ENCODE data around the gene ZNF469. TPM values are rescaled to one million over a fixed set of nuclear protein-coding genes. Genes with fewer than 3 reads are reported as not detected.

ZNF469 gene
- total RNA-seq, 1 experiment from 2014 or later, result 0.28 TPM

DNA sequence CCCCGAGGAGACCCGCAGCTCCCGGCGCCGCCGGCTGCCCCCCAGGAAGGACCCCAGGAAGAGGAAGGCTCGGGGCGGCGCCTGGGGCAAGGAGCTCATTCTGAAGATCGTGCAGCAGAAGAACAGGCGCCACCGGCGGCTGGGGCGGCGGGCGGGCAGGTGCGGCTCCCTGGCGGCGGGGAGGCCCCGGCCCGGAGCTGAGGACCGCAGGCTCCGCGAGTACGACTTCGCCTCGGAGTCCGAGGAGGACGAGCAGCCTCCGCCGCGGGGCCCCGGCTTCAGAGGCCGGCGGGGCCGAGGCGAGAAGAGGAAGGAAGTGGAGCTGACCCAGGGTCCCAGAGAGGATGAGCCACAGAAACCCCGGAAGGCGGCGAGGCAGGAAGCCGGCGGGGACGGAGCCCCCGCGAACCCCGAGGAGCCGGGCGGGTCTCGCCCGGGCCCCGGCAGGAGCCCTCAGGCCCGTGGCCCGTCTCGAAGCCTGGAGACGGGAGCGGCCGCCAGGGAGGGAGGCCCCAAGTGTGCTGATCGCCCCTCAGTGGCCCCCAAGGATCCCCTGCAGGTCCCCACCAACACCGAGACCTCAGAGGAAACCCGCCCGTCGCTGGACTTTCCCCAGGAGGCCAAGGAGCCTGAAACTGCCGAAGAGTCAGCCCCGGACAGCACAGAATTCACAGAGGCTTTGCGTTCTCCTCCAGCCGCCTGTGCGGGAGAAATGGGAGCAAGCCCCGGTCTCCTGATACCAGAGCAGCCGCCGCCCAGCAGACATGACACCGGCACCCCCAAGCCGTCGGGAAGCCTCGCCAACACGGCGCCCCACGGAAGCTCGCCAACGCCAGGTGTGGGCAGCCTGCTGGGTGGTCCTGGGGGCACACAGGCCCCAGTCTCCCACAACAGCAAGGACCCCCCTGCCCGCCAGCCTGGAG is 48.0 kb downstream of the ZNF469 start:
- peak; percentile 72 for DNase-seq
- Histone ChIP-seq H3K4me3 (ENCODE audit: insufficient read depth, low read depth, low read length) (no peak overlapping the region), H3K36me3 (replicated peaks; ENCODE audit: control insufficient read depth, insufficient read depth, low read length) (no peaks in the 10 kb centered on the region), H3K27me3 (ENCODE audit: control insufficient read depth, insufficient read depth, low read length) (no peaks in the 10 kb centered on the region)

DNA sequence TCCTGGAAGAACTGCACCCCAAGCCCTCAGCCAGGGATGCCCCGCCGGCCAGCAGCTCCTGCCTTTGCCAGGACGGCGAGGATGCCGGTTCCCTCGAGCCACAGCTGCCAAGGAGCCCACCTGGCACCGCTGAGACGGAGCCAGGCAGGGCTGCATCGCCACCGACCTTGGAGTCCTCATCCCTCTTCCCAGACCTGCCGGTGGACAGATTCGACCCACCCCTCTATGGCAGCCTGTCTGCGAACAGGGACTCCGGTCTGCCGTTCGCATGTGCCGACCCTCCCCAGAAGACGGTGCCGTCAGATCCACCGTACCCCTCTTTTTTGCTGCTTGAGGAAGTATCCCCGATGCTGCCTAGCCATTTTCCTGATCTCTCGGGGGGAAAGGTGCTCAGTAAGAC is 48.9 kb downstream of the ZNF469 start:
- DNase-seq, result peak; percentile 60
- H3K4me3 ChIP-seq (ENCODE audit: insufficient read depth, low read depth, low read length), result no peak overlapping the region
- H3K27me3 ChIP-seq (ENCODE audit: control insufficient read depth, insufficient read depth, low read length), result no peaks in the 10 kb centered on the region
- no peaks in the 10 kb centered on the region for H3K36me3 ChIP-seq (replicated peaks; ENCODE audit: control insufficient read depth, insufficient read depth, low read length)

DNA sequence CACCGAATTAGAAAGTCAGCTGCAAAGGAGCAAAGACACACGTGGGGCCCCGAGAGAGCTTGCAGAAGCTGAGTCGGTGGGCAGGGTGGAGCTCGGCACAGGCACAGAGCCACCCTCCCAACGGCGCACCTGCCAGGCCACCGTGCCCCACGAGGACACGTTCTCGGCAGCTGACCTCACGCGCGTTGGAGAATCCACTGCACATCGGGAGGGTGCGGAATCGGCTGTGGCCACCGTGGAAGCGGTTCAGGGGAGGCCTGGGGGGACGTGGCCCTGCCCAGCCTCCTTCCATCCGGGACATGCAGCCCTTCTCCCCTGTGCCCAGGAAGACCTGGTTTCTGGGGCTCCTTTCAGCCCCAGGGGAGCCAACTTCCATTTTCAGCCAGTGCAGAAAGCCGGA is 49.4 kb downstream of the ZNF469 start:
- DNase-seq, result peak; percentile 62
- no peak overlapping the region for H3K4me3 ChIP-seq (ENCODE audit: insufficient read depth, low read depth, low read length)
- no peaks in the 10 kb centered on the region for H3K36me3 ChIP-seq (replicated peaks; ENCODE audit: control insufficient read depth, insufficient read depth, low read length)
- no peaks in the 10 kb centered on the region for H3K27me3 ChIP-seq (ENCODE audit: control insufficient read depth, insufficient read depth, low read length)

Other genes with a start within 250 kb of the ZNF469 start
- gene ZFPM1, start 70.3 kb downstream of the ZNF469 start, total RNA-seq (2014; rRNA removed; shearing (Covaris generic)), result 1.1 and 1.7 TPM in 2 replicates
- gene ZC3H18, start 187.4 kb downstream of the ZNF469 start, total RNA-seq (2014; rRNA removed; shearing (Covaris generic)), result 19.5 and 20.0 TPM in 2 replicates

Data from H7 (cell line).